GM19043 (cell line): Measurements from ENCODE around the gene ZYG11B.
"Not testable (repeated sequence)": the region's sequence is repeated elsewhere in the genome, so short reads cannot be mapped to it uniquely, and the experiment has no call there.

Source experiments
- ATAC-seq: cut with Tn5 transposase; IDR thresholded peaks from one replicate; pipeline ENCODE4 v1.9.1; 2021; ENCODE audit warnings: low read depth; ENCODE audit not compliant: unreplicated experiment

Gene ZYG11B

DNA sequence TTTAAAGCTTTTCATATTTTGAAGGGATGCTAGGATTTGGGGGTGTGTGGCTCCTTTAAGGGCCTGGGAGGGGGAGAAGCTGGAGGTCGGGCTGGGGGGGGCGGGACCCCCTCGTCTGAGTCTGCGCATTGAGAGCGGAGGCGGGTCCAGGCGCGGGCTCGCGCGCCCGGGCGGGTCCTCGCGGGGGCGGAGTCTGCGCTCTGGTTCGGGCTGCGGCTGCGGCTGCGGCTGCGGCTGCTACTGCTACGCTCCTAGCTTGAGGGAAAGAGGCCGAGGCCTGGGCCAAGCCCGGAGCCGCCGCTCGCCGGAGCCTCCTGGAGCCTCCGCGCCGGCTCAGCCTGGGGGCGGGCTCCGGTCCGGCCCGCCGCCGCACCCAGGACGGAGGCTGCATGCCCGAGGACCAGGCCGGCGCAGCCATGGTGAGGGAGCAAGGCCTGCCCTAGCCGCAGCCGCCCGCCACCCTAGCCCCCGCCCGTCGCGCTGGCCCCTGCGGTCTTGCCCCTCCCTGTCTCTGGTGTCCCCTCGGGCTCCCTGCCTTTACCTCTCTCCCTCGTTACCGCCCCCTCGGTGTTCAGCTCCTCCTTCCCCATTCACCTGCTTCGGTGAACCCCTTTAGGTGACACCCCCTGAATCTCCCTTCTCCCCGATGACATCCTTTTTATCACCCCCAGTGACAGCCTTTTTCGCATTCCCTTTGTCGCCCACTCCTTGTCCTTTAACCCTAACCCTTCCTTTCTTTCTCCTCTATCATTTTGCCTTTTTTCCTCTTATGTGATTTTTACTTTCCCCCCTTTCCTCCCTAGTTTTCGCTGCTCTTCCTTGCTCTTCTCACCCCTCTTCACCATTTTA, at the start of gene ZYG11B:
Gene ZYG11B (plus strand): TSS at position 189 of the 849 bp plus-strand sequence. CDS start 201 bp downstream, at position 390.
- peak; percentile 98 for ATAC-seq

DNA sequence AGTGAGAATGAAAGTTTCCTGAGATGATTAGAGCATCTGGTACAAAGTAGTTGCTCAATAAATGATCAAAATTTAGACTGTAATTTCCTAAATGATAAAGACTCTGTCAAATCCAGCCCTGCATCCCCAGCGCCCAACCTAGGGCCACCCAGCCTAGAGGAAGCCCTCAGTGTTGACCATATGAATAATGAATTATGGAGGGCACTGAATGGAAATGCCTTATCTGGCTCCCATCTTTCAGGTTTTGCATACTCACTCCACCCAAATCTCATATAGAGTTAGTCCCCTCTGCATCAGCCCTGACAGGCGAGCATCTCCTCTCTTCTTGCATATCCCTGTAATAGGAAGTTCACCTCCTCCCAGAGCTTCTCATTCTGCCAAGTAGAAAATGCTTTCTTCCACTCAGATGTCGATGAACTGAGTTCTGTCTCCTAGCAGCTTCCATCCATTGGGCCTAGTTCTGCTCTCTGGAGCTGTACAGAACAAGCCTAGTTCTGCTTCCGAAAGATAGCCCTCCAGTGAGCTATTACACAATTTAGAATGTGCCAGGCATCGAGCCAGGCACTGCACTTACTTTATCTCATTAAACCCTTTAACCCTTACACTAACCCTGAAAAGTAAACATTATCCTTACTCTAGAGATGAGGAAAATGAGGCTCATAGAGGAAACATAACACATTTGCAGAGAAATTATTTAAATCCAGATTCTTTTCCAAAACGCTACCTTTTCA, 49.0 kb upstream of the ZYG11B start:
- ATAC-seq = no peak

DNA sequence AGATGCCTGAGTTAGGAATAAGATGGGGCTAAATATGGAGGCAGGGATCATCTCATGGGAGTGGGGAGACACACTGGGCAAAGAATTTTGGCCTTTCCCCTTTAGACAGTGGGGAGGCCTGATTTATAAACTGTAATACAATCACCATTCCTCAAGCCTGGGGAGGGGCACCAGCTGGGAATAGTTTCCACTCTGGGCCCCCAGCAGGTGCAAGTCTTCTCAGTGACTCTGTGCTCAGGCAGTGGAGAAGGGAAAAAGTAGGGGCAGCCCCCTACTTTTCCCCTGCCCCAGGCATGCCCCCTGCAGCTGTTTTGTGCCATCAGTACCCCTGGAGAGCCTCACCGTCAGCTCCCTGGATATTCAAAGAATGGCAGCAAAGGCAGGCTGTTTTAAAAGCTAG, 47.2 kb upstream of the ZYG11B start:
- ATAC-seq = no peak

DNA sequence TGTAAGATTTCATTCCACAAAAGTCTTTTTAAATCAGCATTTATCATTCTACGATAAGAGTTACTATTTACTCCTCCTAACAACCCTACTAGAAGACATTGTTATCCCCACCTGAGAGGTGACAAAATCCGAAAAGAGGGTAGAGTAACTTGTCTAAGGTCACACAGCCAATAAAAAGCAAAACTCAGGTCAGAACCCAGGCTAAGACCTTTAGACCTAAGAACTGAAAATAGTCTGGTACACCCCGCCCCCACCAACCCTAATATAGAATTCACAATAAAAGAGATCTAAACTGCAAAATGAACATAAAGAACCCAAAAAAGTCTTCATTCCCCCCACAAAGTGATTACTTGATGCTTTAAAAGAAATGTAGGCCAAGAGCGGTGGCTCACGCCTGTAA, 46.8 kb upstream of the ZYG11B start:
- no peak for ATAC-seq

DNA sequence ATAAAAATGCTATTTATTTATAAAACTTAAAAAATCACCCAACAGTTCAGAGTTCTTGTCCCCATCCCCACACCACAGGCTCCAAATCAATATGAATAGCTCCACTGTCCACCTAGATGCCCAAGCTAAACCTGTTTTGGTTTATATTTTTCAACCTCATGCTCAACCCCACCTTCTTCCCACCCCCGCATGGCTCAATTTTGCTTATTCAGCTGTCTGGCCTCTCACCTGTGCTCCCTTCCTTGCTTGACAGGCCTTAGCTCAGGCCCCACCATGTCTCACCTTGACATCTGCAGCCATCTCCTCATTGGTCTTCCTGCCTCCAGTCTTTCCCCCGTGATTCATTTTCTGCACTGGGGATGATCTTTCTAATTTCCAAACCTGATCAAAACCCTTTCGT, 45.9 kb upstream of the ZYG11B start:
- no peak for ATAC-seq

DNA sequence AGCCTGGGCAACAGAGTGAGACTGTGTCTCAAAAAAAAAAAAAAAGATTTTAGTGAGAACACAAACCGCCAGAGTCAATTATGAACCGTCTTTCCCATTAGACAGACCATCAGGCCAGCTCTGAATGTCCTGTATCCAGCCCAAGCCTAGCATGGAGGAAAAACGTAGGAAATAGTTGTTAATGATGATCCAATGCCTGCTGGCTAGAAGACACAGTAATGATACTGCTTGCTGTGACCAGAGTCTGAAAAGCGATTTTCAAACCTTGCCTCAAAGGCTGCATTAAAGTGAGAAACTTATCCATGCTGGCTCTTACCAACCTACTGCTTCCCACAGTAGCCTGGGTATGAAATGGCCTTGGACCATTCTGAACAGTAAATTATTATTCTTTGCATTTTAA, 45.1 kb upstream of the ZYG11B start:
- ATAC-seq = no peak

DNA sequence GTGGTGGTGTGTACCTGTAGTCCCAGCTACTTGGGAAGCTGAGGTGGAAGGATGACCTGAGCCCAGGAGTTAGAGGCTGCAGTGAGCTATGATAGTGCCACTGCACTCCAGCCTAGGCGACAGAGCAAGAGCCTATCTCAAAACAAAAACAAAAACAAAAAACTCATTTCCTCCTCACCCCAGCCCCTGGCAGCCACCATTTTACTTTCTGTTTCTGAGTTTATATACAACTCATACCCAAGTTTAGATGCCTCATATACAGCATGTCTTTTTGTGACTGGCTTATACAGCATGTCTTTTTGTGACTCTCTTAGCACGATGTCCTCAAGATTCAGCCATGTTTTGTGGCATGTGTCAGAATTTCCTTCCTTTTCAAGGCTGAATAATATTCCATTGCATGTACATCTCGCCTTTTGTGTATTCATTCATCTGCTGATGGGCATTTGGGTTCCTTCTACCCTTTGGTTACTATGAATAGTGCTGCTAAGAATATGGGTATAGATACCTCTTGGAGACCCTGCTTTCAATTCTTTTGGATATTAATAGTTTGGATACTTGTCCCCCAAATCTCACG, 42.8 kb upstream of the ZYG11B start:
- ATAC-seq = no peak

DNA sequence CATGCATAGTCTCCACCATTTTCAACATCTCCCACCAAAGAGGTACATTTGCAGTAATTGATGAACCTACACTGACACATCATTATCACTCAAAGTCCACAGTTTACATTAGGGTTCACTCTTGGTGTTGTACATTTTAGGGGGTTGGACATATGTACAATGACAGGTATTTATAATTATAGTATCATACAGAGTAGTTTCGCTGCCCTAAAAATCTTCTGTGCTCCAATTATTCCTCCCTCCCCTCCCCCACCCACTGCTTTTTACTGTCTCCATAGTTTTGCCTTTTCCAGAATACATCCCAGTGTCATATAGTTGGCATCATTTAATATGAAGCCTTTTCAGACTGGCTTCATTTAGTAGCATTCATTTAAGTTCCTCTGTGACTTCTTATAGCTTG, 41.7 kb upstream of the ZYG11B start:
- ATAC-seq = no peak

DNA sequence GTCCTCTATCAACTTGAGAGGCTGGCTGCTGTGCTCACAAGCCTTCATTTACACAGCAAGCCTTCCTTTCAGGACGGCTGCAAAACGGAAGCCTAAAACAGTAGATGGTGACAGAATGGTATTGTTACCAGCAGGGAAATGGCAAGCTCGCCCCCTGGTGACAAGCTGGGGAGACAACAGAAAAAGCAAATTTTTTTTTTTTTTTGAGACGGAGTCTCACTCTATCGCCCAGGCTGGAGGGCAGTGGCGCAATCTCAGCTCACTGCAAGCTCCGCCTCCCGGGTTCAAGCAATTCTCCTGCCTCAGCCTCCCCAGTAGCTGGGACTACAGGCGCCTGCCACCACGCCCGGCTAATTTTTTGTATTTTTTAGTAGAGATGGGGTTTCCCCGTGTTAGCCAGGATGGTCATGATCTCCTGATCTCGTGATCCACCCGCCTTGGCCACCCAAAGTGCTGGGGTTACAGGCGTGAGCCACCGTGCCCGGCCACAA, 39.9 kb upstream of the ZYG11B start:
- peak; percentile 74 for ATAC-seq

DNA sequence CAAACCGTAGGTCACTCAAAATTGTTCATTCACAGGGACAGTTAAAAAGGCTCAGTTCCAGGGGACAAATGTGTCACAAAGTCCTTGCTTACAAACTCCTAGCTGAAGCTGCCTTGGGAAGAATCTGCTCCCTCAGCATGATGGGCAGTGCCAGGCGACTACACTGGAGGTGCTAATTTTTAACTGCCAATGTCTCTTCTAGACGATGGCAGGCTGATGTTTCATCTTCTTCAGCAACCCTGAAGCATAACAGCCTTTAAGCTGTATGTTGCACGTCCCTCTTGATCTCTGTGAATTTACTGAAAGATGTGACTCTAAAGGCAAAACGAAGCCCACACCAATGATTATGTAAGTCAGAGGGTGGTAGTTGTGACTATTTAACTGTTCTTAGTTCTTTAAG, 39.4 kb upstream of the ZYG11B start:
- no peak for ATAC-seq

DNA sequence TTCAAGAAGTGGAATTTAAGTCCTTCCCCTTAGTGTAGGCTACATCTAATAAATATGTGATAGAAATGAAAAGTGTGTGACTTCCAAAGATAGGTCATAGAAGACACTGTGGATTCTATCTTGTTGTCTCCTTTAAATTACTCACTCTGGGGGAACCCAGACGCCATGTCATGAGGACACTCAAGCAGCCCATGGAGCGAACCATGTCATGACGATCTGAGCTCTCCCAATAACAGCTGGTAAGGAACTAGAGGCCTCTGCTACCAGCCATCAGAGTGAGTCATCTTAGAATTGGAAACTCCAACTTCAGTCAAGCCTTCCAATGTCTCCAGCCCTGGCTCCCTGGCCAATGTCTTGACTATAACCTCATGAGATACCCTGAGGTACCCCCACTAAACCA, 34.4 kb upstream of the ZYG11B start:
- ATAC-seq = no peak

DNA sequence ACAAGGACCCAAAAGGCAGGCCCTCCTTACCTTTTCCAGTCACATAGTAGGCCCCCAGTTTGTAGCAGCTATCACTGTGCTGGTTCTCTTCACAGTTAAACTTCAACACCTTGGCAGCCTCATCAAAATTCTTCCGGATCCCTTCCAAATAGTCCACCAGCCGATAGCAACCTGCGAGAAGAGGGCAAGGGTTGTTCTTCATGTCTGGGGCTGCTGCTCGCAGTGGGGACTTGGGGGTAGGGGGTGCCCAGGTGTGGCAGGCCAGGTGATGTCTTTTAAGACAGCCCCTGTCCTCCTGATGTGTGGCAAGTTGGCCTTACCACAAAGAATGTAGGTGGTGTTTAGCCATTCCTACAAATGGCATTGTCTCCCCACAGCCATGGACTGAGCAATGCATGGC, 33.6 kb upstream of the ZYG11B start:
- ATAC-seq = no peak

DNA sequence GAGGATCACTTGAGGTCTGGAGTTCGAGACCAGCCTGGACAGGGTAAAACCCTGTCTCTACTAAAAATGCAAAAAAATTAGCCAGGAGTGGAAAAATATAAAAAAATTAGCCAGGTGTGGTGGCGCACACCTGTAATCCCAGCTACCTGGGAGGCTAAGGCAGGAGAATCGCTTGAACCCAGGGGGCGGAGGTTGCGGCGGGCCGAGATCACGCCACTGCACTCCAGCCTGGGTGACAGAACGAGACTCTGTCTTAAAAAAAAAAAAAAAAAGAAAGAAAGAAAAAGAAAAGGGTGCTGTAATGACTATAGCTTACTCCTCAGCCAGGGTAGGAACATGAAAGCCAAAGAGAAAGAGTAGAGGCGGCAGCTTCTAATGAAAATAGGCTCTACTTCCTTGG, 32.9 kb upstream of the ZYG11B start:
- not testable (repeated sequence) for ATAC-seq

DNA sequence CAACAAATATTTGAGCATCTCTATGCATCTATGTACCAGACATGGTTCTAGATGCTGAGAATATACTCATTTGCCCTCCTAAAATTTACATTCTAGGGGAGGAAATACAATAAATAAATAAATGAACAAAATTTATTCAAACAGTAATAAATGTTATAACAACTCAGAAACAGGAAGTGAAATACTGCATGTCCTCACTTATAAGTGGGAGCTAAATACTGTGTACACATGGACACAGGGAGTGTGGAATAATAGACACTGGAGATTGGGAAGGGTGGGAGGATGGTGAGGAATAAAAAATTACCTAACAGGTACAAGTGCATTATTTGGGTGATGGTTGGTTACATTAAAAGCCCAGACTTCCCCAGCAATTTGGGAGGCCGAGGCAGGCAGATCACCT, 32.4 kb upstream of the ZYG11B start:
- no peak for ATAC-seq

DNA sequence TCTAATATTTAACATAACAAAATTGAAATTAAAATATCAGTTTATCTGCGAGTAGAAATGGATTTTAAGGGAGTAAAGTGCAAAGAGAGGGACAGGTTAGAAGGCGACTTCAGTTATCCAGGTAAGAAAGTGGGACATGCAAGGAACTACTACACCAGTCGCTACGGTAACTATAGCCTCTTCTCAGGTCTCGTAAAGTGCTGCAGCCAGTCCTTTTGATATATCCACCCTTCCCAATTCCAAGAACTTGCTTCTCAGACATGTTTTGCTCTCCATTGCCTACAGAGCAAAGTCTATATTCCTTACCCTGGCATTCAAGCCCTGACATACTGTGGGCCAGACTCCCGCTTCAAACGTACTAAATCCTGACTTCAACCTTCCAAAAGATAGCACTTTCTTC, 30.6 kb upstream of the ZYG11B start:
- ATAC-seq = no peak

DNA sequence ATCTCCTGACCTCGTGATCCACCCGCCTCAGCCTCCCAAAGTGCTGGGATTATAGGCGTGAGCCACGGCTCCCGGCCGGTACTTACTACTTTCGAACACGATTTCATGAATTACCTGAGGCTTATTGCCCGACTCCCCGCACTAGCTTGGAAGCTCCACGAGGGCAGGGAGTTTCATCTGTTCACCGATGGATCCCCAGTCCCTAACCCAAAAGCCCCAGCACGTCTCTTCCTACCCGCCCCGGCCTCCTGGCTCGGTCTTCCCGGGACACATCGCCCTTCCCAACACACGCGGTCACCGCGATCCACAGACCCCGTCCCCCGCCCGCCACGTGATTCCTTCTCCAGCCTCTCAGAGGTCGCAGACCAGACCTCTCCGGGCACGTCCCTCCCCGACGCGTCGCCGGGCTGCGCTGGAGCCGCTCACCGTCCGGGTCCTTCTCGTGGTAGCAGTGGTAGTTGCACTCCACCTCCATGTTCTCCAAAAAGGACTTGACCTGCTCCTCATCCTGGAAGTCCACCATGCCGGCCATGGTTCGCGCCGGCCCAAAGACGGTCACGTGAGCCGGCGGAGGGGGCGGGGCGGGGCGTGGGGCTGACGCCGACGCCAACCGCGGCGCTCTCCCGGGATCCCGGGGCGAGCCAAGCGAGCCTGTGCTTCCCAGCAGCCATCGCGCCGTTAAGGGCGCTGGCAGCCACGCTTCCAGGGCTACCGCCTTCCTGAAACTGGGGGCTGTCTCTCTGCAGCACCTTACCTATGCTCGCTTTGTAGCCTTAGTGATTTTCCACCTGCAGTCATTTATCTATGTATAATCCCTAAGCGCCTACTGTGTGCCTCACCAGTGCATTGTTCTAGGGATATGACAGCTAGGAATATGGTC, 28.2 kb upstream of the ZYG11B start, which contains the start of gene COA7:
Gene COA7 (minus strand): TSS at position 553 of the 880 bp plus-strand sequence. CDS start 21 bp downstream, at position 532.
- ATAC-seq = peak; percentile 44

DNA sequence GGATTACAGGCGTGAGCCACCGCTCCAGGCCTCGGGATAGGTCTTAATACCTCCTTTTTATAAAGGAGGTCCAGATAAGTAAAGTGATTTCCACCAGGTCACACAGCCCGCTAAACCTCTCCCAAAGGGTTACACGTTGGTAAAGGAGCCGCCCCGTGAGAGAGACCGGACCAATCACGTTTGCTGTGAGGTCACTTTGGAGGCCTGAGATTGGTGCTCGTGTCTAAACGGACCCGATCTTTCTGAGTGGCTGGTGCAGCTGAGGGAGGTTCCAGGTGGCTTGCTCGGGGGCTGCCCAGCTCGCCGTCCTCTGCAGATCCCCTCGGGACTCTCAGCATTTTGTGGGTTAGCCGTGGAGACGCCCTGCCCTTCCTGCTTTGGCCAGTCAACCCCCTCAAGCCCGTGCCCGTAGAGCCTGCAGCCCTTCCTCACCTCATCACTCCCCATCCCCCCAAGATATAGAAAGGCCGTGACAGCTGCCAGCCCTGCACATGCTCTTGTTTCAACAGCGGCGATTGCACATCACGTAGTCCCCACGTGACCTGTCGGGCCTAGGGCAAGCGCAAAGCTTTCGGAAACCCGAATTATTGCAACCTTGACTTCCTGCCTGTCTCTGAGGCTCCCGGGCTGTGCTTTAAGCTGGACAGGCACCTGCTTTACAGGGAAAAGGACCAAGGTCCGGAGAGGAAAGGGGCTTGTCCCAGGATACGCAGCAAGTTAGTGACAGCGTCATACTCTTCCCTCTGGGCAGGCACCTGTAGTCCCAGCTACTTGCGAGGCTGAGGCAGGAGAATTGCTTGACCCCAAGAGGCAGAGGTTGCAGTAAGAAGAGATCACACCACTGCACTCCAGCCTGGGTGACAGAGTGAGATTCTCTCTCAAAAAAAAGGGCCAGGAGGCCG, 23.1 kb upstream of the ZYG11B start:
- ATAC-seq = peak; percentile 85

DNA sequence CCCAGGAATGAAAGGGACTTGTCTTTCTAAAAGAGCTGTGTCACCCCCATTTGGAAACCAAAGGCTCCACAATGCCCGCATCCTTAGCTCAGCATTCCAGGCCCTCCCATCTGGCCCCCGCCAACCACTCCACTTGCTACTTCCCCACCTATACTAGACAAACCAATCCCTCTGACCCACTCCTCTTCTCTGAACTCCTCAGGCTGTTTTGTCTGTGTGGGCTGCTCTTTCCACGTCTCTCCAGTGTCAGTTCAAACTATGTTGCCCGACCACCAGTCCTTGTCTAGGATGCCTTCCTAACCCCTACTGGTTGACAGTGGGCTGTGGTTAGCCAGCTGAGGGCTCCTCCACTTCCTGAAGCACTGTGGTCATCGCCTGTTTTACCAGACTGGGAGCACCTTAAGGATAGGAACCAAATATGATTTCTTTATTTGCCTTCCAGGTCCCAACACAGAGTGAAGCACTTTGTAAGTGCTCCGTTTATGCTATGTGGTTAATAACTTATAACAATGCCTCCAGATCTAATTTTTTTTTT, 20.1 kb upstream of the ZYG11B start:
- ATAC-seq = no peak
